BJ (cell line): Measurements from ENCODE around the gene SLC25A33. TPM values are rescaled to one million over a fixed set of nuclear protein-coding genes. Genes with fewer than 3 reads are reported as not detected.

Experiments
- CTCF ChIA-PET: fragments of 350-600 bp; formaldehyde crosslinking; extraction: SDS; loops from one replicate; lab custom pipeline; 2021; ENCODE audit warnings: antibody characterized with exemption, inconsistent platforms; lab: Yijun Ruan, JAX
- POLR2A ChIA-PET: fragments of 300-600 bp; sonication (Branson Sonifier 250); formaldehyde crosslinking; extraction: SDS; loops from one replicate; lab custom pipeline; 2021; ENCODE audit warnings: antibody characterized with exemption; lab: Charles Lee
- DNase-seq: peaks from one replicate; pipeline ENCODE4 v3.0.0-alpha.2; 2011; ENCODE audit warnings: low read depth
- H3K27me3 ChIP-seq: 2 replicates; pipeline ENCODE4 v1.6.0; 2011; ENCODE audit warnings: low read length; ENCODE audit not compliant: control insufficient read depth, insufficient read depth
- H3K36me3 ChIP-seq: 2 replicates; pipeline ENCODE4 v1.5.1; 2011; ENCODE audit warnings: low read length; ENCODE audit not compliant: control insufficient read depth, insufficient read depth
- H3K4me3 ChIP-seq: 2 replicates; pipeline ENCODE4 v1.5.1; 2011; ENCODE audit warnings: low read depth, mild to moderate bottlenecking, control low read depth, low read length
- polyA plus RNA-seq: library from polyadenylated mRNA; depleted of rRNA; stranded (reverse); fragments of >200 nt; gene quantifications from 2 replicates; pipeline ENCODE4 v1.2.3, GENCODE V29; 2011
- TF ChIP-seq, protein P1 (sequence below): IDR thresholded peaks from 2 replicates; pipeline ENCODE4 v1.5.1; 2011; ENCODE audit warnings: low read depth, mild to moderate bottlenecking, control low read depth, inconsistent platforms, low read length, moderate library complexity; ENCODE audit not compliant: insufficient read depth

The SLC25A33 gene
- polyA plus RNA-seq, 1 experiment = 2.7 TPM

DNA sequence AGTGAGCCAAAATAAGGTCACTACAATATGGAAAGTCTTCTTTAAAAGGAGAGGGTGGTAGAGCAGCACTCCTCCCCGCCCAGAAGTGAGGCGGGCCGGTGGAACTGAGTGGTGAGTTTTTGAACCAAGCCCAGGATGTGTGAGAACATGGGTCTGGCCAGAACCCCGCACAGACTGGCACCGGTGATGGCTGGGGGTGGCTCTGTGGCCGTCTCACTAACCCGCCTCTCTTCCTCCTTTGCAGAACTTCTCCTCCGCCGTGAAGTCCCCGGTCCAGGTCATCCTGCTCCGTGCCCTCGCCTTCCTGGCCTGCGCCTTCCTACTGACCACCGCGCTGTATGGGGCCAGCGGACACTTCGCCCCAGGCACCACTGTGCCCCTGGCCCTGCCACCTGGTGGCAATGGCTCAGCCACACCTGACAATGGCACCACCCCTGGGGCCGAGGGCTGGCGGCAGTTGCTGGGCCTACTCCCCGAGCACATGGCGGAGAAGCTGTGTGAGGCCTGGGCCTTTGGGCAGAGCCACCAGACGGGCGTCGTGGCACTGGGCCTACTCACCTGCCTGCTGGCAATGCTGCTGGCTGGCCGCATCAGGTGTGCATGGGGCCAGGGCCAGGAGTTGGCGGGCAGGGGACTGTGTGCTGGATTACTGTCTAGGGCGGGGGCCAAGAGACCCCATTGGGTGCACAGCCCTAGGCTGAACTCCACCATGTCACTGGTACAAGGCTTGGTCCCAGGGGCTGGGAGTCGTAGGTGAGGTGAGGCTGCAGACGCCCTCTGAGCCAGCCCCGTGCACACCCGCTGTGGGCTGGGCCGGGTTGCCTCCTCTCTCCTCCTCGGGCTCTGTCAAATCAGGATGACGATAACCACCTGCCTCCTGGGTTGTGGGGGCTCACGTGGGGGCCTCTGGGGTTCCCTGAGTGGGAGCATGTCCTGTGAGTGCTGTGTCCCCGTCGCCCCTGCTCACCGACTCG, 61.9 kb downstream of the SLC25A33 start:
- Histone ChIP-seq H3K4me3 (no peak overlapping the region), H3K36me3 (peaks cover 21% of the 10 kb centered on the region), H3K27me3 (no peaks in the 10 kb centered on the region)
- TF ChIP-seq, protein P1, sequence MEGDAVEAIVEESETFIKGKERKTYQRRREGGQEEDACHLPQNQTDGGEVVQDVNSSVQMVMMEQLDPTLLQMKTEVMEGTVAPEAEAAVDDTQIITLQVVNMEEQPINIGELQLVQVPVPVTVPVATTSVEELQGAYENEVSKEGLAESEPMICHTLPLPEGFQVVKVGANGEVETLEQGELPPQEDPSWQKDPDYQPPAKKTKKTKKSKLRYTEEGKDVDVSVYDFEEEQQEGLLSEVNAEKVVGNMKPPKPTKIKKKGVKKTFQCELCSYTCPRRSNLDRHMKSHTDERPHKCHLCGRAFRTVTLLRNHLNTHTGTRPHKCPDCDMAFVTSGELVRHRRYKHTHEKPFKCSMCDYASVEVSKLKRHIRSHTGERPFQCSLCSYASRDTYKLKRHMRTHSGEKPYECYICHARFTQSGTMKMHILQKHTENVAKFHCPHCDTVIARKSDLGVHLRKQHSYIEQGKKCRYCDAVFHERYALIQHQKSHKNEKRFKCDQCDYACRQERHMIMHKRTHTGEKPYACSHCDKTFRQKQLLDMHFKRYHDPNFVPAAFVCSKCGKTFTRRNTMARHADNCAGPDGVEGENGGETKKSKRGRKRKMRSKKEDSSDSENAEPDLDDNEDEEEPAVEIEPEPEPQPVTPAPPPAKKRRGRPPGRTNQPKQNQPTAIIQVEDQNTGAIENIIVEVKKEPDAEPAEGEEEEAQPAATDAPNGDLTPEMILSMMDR = no peak
- ChIA-PET CTCF (interaction anchor here (1.8 kb wide), 1 partner anchor 13 kb away, joined by 4 read pairs; the partner anchor contains the start of gene TMEM201), POLR2A (no interaction called here)
- no peak for DNase-seq

DNA sequence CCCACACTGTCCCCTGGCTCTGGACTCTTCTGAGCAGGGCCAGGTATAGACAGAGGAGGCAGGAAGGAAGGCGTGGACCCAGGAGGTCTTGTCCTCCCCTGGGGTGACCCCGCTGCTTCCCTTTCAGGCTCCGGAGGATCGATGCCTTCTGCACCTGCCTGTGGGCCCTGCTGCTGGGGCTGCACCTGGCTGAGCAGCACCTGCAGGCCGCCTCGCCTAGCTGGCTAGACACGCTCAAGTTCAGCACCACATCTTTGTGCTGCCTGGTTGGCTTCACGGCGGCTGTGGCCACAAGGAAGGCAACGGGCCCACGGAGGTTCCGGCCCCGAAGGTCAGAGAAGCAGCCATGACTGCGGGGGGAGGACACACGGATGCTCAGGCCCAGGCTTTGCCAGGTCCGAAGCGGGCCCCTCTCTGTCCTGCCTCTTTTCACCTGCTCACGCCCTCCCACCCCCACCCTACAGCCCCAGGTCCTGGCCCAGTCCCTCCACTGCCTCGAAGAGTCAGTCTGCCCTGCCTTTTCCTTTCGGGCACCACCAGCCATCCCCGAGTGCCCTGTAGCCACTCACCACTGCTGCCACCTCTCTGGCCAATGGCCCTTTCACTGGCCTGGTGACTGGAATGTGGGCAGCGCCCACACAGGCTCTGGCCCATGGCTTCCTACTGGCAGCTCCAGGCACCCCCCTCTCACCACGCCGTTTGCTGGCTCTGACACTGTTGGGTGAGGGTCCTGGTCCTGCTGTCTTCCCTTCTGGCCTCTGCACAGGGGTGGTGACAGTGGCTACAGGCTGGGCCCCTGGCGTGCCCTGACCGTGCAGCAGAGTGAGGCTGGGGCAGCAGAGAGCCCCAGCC, 62.9 kb downstream of the SLC25A33 start:
- DNase-seq = no peak
- H3K36me3 ChIP-seq = peaks cover 19% of the 10 kb centered on the region
- H3K27me3 ChIP-seq = no peaks in the 10 kb centered on the region
- no peak overlapping the region for H3K4me3 ChIP-seq
- TF ChIP-seq, protein P1 = no peak
- ChIA-PET CTCF (interaction anchor here (0.9 to 1.8 kb wide), 2 partner anchors 11 to 14 kb away, joined by 4 read pairs; partner anchors contain the start of gene TMEM201), POLR2A (no interaction called here)

- no peak for DNase-seq
- CTCF ChIA-PET = interaction anchor here (0.9 to 1.8 kb wide), 2 partner anchors 11 to 15 kb away, joined by 4 read pairs; partner anchors contain the start of gene TMEM201
These were observed 63.5 kb downstream of the SLC25A33 start for GRCh38 chr1:9602794-9603167.

DNA sequence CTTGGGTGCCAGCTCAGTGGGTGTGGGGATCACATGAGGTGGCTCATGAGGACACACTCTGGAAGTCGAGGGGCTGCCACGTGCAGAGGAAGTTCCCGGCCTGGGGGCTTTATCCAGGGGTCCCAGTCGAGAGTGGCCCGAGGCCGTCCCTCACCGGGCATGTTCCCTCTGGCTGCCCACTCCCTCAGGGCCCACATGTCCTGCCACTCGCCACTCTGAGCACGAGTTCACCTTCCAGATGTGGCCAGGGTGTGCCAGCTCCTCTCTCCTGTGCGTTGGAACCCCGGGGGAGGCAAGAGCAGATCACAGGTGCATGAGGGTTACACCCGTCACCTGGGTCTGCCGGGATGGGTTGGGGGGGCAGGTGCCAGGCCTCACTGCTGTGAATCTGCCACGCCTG, 64.0 kb downstream of the SLC25A33 start:
- Histone ChIP-seq H3K36me3 (peaks cover 13% of the 10 kb centered on the region), H3K4me3 (no peak overlapping the region), H3K27me3 (no peaks in the 10 kb centered on the region)
- TF ChIP-seq, protein P1 = no peak
- ChIA-PET POLR2A (no interaction called here), CTCF (no interaction called here)
- no peak for DNase-seq

More at GRCh38 chr1:9602794-9603167, 63.5 kb downstream of the SLC25A33 start:
- peaks cover 17% of the 10 kb centered on the region for H3K36me3 ChIP-seq
- POLR2A ChIA-PET = no interaction called here
- H3K4me3 ChIP-seq = no peak overlapping the region
- no peaks in the 10 kb centered on the region for H3K27me3 ChIP-seq
- TF ChIP-seq, protein P1 = no peak
